NCI-H82 (cell line): ENCODE data around the gene SPRR1A.

Experiments
- DNase-seq: peaks from one replicate; lab custom pipeline; 2025; lab: John Stamatoyannopoulos, UW

Gene SPRR1A

GRCh38 chr1:152983743-152984142 is at the start of gene SPRR1A:
Gene SPRR1A (plus strand): TSS chr1:152984081. CDS start chr1:152985231, 1,150 bp downstream.
- DNase-seq, result no peak

GRCh38 chr1:152940614-152941013 is 43.3 kb upstream of the SPRR1A start:
- no peak for DNase-seq

- DNase-seq, result no peak
Observed at GRCh38 chr1:152941037-152941711, 42.7 kb upstream of the SPRR1A start.

- DNase-seq, result no peak
Observed at GRCh38 chr1:152942161-152942560, 41.7 kb upstream of the SPRR1A start.

- no peak for DNase-seq
Observed at GRCh38 chr1:152946248-152946647, 37.6 kb upstream of the SPRR1A start.

GRCh38 chr1:152946651-152947256 is 37.1 kb upstream of the SPRR1A start, which contains the start of gene SPRR5:
Gene SPRR5 (plus strand): TSS chr1:152947206. CDS start chr1:152948555, 1,349 bp downstream.
- no peak for DNase-seq

GRCh38 chr1:152951711-152952110 is 32.2 kb upstream of the SPRR1A start:
- DNase-seq, result no peak

- DNase-seq, result no peak
Observed at GRCh38 chr1:152953761-152954160, 30.1 kb upstream of the SPRR1A start.

GRCh38 chr1:152954436-152954835 is 29.4 kb upstream of the SPRR1A start:
- DNase-seq, result no peak

- DNase-seq, result no peak
Observed at GRCh38 chr1:152957561-152957960, 26.3 kb upstream of the SPRR1A start.

- no peak for DNase-seq
Observed at GRCh38 chr1:152959273-152959672, 24.6 kb upstream of the SPRR1A start.

- no peak for DNase-seq
Observed at GRCh38 chr1:152959801-152960451, 24.0 kb upstream of the SPRR1A start.

GRCh38 chr1:152960452-152961044 is 23.3 kb upstream of the SPRR1A start:
- no peak for DNase-seq

GRCh38 chr1:152961226-152961891 is 22.5 kb upstream of the SPRR1A start:
- DNase-seq, result peak; percentile 70

GRCh38 chr1:152962876-152963415 is 20.9 kb upstream of the SPRR1A start:
- no peak for DNase-seq

GRCh38 chr1:152964536-152964935 is 19.3 kb upstream of the SPRR1A start:
- DNase-seq, result no peak

- DNase-seq, result no peak
Observed at GRCh38 chr1:152965853-152966252, 18.0 kb upstream of the SPRR1A start.

- no peak for DNase-seq
Observed at GRCh38 chr1:152967201-152967600, 16.7 kb upstream of the SPRR1A start.

- DNase-seq, result no peak
Observed at GRCh38 chr1:152968248-152968647, 15.6 kb upstream of the SPRR1A start.

- DNase-seq, result no peak
Observed at GRCh38 chr1:152969036-152969435, 14.8 kb upstream of the SPRR1A start.

GRCh38 chr1:152970495-152970894 is 13.4 kb upstream of the SPRR1A start, which contains the start of gene SPRR4:
Gene SPRR4 (plus strand): TSS chr1:152970648. CDS start chr1:152971891, 1,243 bp downstream.
- no peak for DNase-seq
